DOHH2 (cell line): ENCODE measurements around the gene ANKRD30A.

ENCODE experiments used
- H3F3A ChIP-seq: fragments of 200-600 bp; sonication (generic), shearing (Covaris generic); 2 replicates; pipeline ENCODE4 v1.6.0; 2016; ENCODE audit warnings: antibody characterized with exemption, mild to moderate bottlenecking; ENCODE audit not compliant: control insufficient read depth, insufficient read depth
- H3K27ac ChIP-seq: fragments of 200-600 bp; sonication (generic); 2 replicates; pipeline ENCODE4 v1.5.1; 2014; ENCODE audit warnings: low read depth, mild to moderate bottlenecking, low read length, moderate library complexity
- H3K27me3 ChIP-seq: fragments of 200-600 bp; sonication (generic); 2 replicates; pipeline ENCODE4 v1.6.1; 2014; ENCODE audit warnings: mild to moderate bottlenecking, low read length, mixed read lengths; ENCODE audit not compliant: control insufficient read depth
- H3K36me3 ChIP-seq: fragments of 200-600 bp; sonication (generic); 2 replicates; pipeline ENCODE4 v1.6.1; 2014; ENCODE audit warnings: mild to moderate bottlenecking, low read length, moderate library complexity, mixed read lengths; ENCODE audit not compliant: control insufficient read depth
- H3K4me1 ChIP-seq: fragments of 200-600 bp; sonication (generic); 2 replicates; pipeline ENCODE4 v1.6.1; 2014; ENCODE audit warnings: mild to moderate bottlenecking, low read length, mixed read lengths; ENCODE audit not compliant: control insufficient read depth
- H3K4me2 ChIP-seq: fragments of 200-600 bp; sonication (generic); 2 replicates; pipeline ENCODE4 v1.6.0; 2014; ENCODE audit warnings: mild to moderate bottlenecking, low read length, moderate library complexity
- H3K4me3 ChIP-seq: fragments of 200-600 bp; sonication (generic); 2 replicates; pipeline ENCODE4 v1.5.1; 2014; ENCODE audit warnings: mild to moderate bottlenecking, low read length, mixed read lengths
- H3K79me2 ChIP-seq: fragments of 200-600 bp; sonication (generic); 2 replicates; pipeline ENCODE4 v1.6.1; 2014; ENCODE audit warnings: mild to moderate bottlenecking, low read length, mixed read lengths; ENCODE audit not compliant: control insufficient read depth
- H3K9me2 ChIP-seq: fragments of 200-600 bp; sonication (generic); replicated peaks from 2 replicates; pipeline ENCODE4 v1.6.1; 2014; ENCODE audit warnings: mild to moderate bottlenecking, low read length, mixed read lengths; ENCODE audit not compliant: control insufficient read depth
- H3K9me3 ChIP-seq: fragments of 200-600 bp; sonication (generic); 2 replicates; pipeline ENCODE4 v1.6.1; 2014; ENCODE audit warnings: antibody characterized with exemption, low read length, mixed read lengths; ENCODE audit not compliant: control insufficient read depth, insufficient read depth
- H4K20me1 ChIP-seq: fragments of 200-600 bp; sonication (generic); 2 replicates; pipeline ENCODE4 v1.6.0; 2014; ENCODE audit warnings: low read depth, mild to moderate bottlenecking, antibody characterized with exemption, low read length, moderate library complexity; ENCODE audit not compliant: control insufficient read depth, insufficient read depth
- CTCF ChIP-seq: fragments of 200-600 bp; sonication (generic); IDR thresholded peaks from one replicate; pipeline ENCODE4 v1.5.1; 2014; ENCODE audit warnings: antibody characterized with exemption, mild to moderate bottlenecking, low read depth, low read length; ENCODE audit not compliant: poor library complexity, severe bottlenecking
- EZH2phosphoT487 ChIP-seq: fragments of 200-600 bp; sonication (generic); IDR thresholded peaks from 2 replicates; pipeline ENCODE4 v1.6.1; 2017; ENCODE audit warnings: borderline replicate concordance, mild to moderate bottlenecking, antibody characterized with exemption, low read length, moderate library complexity, mixed read lengths

The ANKRD30A gene

GRCh38 chr10:37314350-37314749 is 189.0 kb downstream of the ANKRD30A start:
- H4K20me1 ChIP-seq: no peaks in the 10 kb centered on the region
- H3F3A ChIP-seq: no peaks in the 10 kb centered on the region
- H3K27me3 ChIP-seq: no peaks in the 10 kb centered on the region
- no peak overlapping the region for H3K4me3 ChIP-seq
- no peaks in the 10 kb centered on the region; the same call in 1 of the 2 replicates for H3K9me2 ChIP-seq
- H3K36me3 ChIP-seq: no peaks in the 10 kb centered on the region
- H3K4me2 ChIP-seq: no peak overlapping the region
- TF ChIP-seq EZH2phosphoT487 (no peak), CTCF (no peak)
- H3K79me2 ChIP-seq: no peaks in the 10 kb centered on the region
- no peaks in the 10 kb centered on the region for H3K4me1 ChIP-seq
- no peaks in the 10 kb centered on the region for H3K9me3 ChIP-seq
- H3K27ac ChIP-seq: no peak overlapping the region

GRCh38 chr10:37314862-37315261 is 189.5 kb downstream of the ANKRD30A start:
- Histone ChIP-seq H3K27me3 (no peaks in the 10 kb centered on the region), H3K4me2 (no peak overlapping the region), H3K27ac (no peak overlapping the region), H3K9me3 (no peaks in the 10 kb centered on the region), H4K20me1 (no peaks in the 10 kb centered on the region), H3K4me1 (no peaks in the 10 kb centered on the region), H3K9me2 (no peaks in the 10 kb centered on the region; the same call in 1 of the 2 replicates), H3K36me3 (no peaks in the 10 kb centered on the region), H3K4me3 (no peak overlapping the region), H3K79me2 (no peaks in the 10 kb centered on the region), H3F3A (no peaks in the 10 kb centered on the region)
- TF ChIP-seq EZH2phosphoT487 (no peak), CTCF (no peak)

GRCh38 chr10:37344413-37344812 is 219.0 kb downstream of the ANKRD30A start:
- no peak overlapping the region for H3K4me3 ChIP-seq

More at GRCh38 chr10:37344413-37344812, 219.0 kb downstream of the ANKRD30A start:
- Histone ChIP-seq H3K9me3 (no peaks in the 10 kb centered on the region), H3K79me2 (no peaks in the 10 kb centered on the region), H3K27me3 (no peaks in the 10 kb centered on the region), H4K20me1 (no peaks in the 10 kb centered on the region), H3K4me1 (no peaks in the 10 kb centered on the region), H3K9me2 (no peaks in the 10 kb centered on the region), H3K4me2 (no peak overlapping the region), H3F3A (no peaks in the 10 kb centered on the region), H3K36me3 (no peaks in the 10 kb centered on the region), H3K27ac (no peak overlapping the region)
- no peak for TF ChIP-seq CTCF
- TF ChIP-seq EZH2phosphoT487: no peak
